ENCODE measurements around the gene DDX4. TPM values are rescaled to one million over a fixed set of nuclear protein-coding genes. Genes with fewer than 3 reads are reported as not detected.
"Not testable (repeated sequence)": the region's sequence is repeated elsewhere in the genome, so short reads cannot be mapped to it uniquely, and the experiment has no call there.

The DDX4 gene
- total and polyA plus RNA-seq, 9 donors, result 0.04 to 0.35 (median 0.21) TPM; not detected in 4

DNA sequence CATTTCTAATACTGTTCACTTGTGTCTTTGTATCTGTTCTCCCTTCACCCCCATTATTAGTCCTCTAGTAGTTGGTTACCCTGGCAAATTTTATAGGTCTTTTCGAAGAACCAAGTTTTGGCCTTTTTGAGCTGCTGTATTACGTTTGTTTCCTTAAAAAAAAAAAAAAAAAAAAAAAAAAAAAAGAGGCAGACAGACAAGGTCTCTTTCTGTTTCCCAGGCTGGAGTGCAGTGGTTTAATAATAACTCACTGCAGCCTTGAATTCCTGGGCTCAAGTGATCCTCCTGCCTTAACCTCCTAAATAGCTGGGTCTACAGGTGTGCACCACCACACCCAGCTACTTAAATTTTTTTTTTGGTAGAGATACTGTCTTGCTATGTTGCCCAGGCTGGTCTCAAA, 20.9 kb downstream of the DDX4 start:
- Histone ChIP-seq H3K27me3 (ENCODE audit: control insufficient read depth, insufficient read depth, low read length) (no peaks in the 10 kb centered on the region), H3K27ac (ENCODE audit: low read length) (no peak overlapping the region), H3K9me3 (replicated peaks; ENCODE audit: control insufficient read depth, low read depth, low read length) (no peaks in the 10 kb centered on the region), H3K4me3 (ENCODE audit: low read length) (no peak overlapping the region), H3K36me3 (ENCODE audit: control insufficient read depth, insufficient read depth, low read length) (no peaks in the 10 kb centered on the region), H3K4me1 (ENCODE audit: control insufficient read depth, insufficient read depth, low read length) (no peaks in the 10 kb centered on the region)
- 40% methylated on average over 1 of the region's 2 CpGs for WGBS (ENCODE audit: insufficient coverage)
- DNase-seq, result no peak

DNA sequence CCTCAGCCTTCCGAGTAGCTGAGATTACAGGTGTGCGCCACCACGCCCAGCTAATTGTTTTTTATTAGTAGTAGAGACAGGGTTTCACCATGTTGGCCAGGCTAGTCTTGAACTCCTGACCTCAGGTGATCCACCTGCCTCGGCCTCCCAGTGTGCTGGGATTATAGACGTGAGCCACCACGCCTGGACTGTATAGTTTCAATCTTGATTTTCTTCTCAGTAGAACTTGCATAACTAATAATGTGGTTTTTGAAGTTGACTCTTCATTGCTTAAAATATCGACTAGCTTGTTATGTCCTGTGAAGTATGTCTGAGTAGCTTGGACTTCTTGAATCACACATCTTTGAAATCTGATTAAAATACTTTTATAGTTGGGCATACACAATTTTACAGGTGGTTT, 23.9 kb downstream of the DDX4 start:
- H3K27me3 ChIP-seq (ENCODE audit: control insufficient read depth, insufficient read depth, low read length); H3K27ac ChIP-seq (ENCODE audit: low read length); H3K4me1 ChIP-seq (ENCODE audit: control insufficient read depth, insufficient read depth, low read length); H3K9me3 ChIP-seq (replicated peaks; ENCODE audit: control insufficient read depth, low read depth, low read length); H3K36me3 ChIP-seq (ENCODE audit: control insufficient read depth, insufficient read depth, low read length); H3K4me3 ChIP-seq (ENCODE audit: low read length); DNase-seq: not testable (repeated sequence)
- 100% methylated on average over 2 of the region's 7 CpGs for WGBS (ENCODE audit: insufficient coverage)

GRCh38 chr5:55763746-55764420, 26.0 kb downstream of the DDX4 start:
- no peaks in the 10 kb centered on the region for H3K36me3 ChIP-seq (ENCODE audit: control insufficient read depth, insufficient read depth, low read length)
- WGBS (ENCODE audit: insufficient coverage), result no CpG with 5 or more reads among the region's 2 CpGs
- no peak for DNase-seq
- H3K4me3 ChIP-seq (ENCODE audit: low read length), result no peak overlapping the region
- no peak overlapping the region for H3K27ac ChIP-seq (ENCODE audit: low read length)
- H3K27me3 ChIP-seq (ENCODE audit: control insufficient read depth, insufficient read depth, low read length), result no peaks in the 10 kb centered on the region
- H3K9me3 ChIP-seq (replicated peaks; ENCODE audit: control insufficient read depth, low read depth, low read length), result no peaks in the 10 kb centered on the region
- H3K4me1 ChIP-seq (ENCODE audit: control insufficient read depth, insufficient read depth, low read length), result no peaks in the 10 kb centered on the region

DNA sequence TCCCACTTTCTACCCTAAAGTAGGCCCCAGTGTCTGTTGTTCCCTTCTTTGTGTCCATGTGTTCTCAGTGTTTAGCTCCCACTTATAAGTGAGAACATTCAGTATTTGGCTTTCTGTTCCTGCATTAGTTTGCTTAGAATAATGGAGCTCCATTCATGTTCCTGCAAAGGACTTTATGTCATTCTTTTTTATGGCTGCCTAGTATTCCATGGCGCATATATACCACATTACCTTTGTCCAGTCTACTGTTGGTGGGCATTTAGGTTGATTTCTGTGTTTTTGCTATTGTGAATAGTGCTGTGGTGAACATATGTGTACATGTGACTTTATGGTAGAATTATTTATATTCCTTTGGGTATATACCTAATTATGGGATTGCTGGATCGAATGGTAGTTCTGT, 30.4 kb downstream of the DDX4 start:
- Histone ChIP-seq H3K4me1 (ENCODE audit: control insufficient read depth, insufficient read depth, low read length) (no peaks in the 10 kb centered on the region), H3K9me3 (replicated peaks; ENCODE audit: control insufficient read depth, low read depth, low read length) (no peaks in the 10 kb centered on the region), H3K27me3 (ENCODE audit: control insufficient read depth, insufficient read depth, low read length) (no peaks in the 10 kb centered on the region), H3K4me3 (ENCODE audit: low read length) (no peak overlapping the region), H3K36me3 (ENCODE audit: control insufficient read depth, insufficient read depth, low read length) (no peaks in the 10 kb centered on the region), H3K27ac (ENCODE audit: low read length) (no peak overlapping the region)
- DNase-seq, result no peak
- WGBS (ENCODE audit: insufficient coverage), result no CpG with 5 or more reads among the region's 2 CpGs

GRCh38 chr5:55771175-55771655, 33.4 kb downstream of the DDX4 start:
- no peaks in the 10 kb centered on the region for H3K9me3 ChIP-seq (replicated peaks; ENCODE audit: control insufficient read depth, low read depth, low read length)
- WGBS (ENCODE audit: insufficient coverage), result no CpG with 5 or more reads among the region's 2 CpGs
- no peaks in the 10 kb centered on the region for H3K36me3 ChIP-seq (ENCODE audit: control insufficient read depth, insufficient read depth, low read length)

GRCh38 chr5:55773057-55773456, 35.2 kb downstream of the DDX4 start:
- Histone ChIP-seq H3K27me3 (ENCODE audit: control insufficient read depth, insufficient read depth, low read length) (no peaks in the 10 kb centered on the region), H3K9me3 (replicated peaks; ENCODE audit: control insufficient read depth, low read depth, low read length) (no peaks in the 10 kb centered on the region), H3K4me1 (ENCODE audit: control insufficient read depth, insufficient read depth, low read length) (no peaks in the 10 kb centered on the region), H3K36me3 (ENCODE audit: control insufficient read depth, insufficient read depth, low read length) (no peaks in the 10 kb centered on the region), H3K27ac (ENCODE audit: low read length) (no peak overlapping the region), H3K4me3 (ENCODE audit: low read length) (no peak overlapping the region)
- no CpG with 5 or more reads among the region's 1 CpG for WGBS (ENCODE audit: insufficient coverage)
- no peak for DNase-seq

More at GRCh38 chr5:55771175-55771655, 33.4 kb downstream of the DDX4 start:
- Histone ChIP-seq H3K27me3 (ENCODE audit: control insufficient read depth, insufficient read depth, low read length) (no peaks in the 10 kb centered on the region), H3K4me3 (ENCODE audit: low read length) (no peak overlapping the region), H3K27ac (ENCODE audit: low read length) (no peak overlapping the region), H3K4me1 (ENCODE audit: control insufficient read depth, insufficient read depth, low read length) (no peaks in the 10 kb centered on the region)
- no peak for DNase-seq

- no peak overlapping the region for H3K27ac ChIP-seq (ENCODE audit: low read length)
- H3K4me3 ChIP-seq (ENCODE audit: low read length), result no peak overlapping the region
- WGBS (ENCODE audit: insufficient coverage), result no CpG with 5 or more reads among the region's 6 CpGs
- DNase-seq, result no peak
- no peaks in the 10 kb centered on the region for H3K27me3 ChIP-seq (ENCODE audit: control insufficient read depth, insufficient read depth, low read length)
- H3K36me3 ChIP-seq (ENCODE audit: control insufficient read depth, insufficient read depth, low read length), result no peaks in the 10 kb centered on the region
- H3K9me3 ChIP-seq (replicated peaks; ENCODE audit: control insufficient read depth, low read depth, low read length), result no peaks in the 10 kb centered on the region
- H3K4me1 ChIP-seq (ENCODE audit: control insufficient read depth, insufficient read depth, low read length), result no peaks in the 10 kb centered on the region
Observed at GRCh38 chr5:55777332-55777731, 39.5 kb downstream of the DDX4 start.

- no peak overlapping the region for H3K27ac ChIP-seq (ENCODE audit: low read length)
- no peak overlapping the region for H3K4me3 ChIP-seq (ENCODE audit: low read length)
- no CpG with 5 or more reads among the region's 6 CpGs for WGBS (ENCODE audit: insufficient coverage)
- no peak for DNase-seq
- H3K36me3 ChIP-seq (ENCODE audit: control insufficient read depth, insufficient read depth, low read length), result no peaks in the 10 kb centered on the region
- no peaks in the 10 kb centered on the region for H3K9me3 ChIP-seq (replicated peaks; ENCODE audit: control insufficient read depth, low read depth, low read length)
- H3K27me3 ChIP-seq (ENCODE audit: control insufficient read depth, insufficient read depth, low read length), result no peaks in the 10 kb centered on the region
- H3K4me1 ChIP-seq (ENCODE audit: control insufficient read depth, insufficient read depth, low read length), result no peaks in the 10 kb centered on the region
Observed at GRCh38 chr5:55800924-55801323, 63.1 kb downstream of the DDX4 start.

DNA sequence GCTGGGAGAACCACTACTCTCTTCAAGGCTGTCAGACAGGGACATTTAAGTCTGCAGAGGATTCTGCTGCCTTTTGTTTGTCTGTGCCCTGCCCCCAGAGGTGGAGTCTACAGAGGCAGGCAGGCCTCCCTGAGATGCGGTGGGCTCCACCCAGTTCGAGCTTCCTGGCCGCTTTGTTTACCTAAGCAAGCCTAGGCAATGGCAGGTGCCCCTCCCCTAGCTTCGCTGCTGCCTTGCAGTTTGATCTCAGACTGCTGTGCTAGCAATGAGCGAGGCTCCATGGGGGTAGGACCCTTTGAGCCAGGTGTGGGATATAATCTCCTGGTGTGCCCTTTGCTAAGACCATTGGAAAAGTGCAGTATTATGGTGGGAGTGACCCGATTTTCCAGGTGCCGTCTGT, 71.0 kb downstream of the DDX4 start:
- not testable (repeated sequence) for H3K4me1 ChIP-seq (ENCODE audit: control insufficient read depth, insufficient read depth, low read length); H3K9me3 ChIP-seq (replicated peaks; ENCODE audit: control insufficient read depth, low read depth, low read length); H3K4me3 ChIP-seq (ENCODE audit: low read length); H3K27ac ChIP-seq (ENCODE audit: low read length); DNase-seq; H3K36me3 ChIP-seq (ENCODE audit: control insufficient read depth, insufficient read depth, low read length); H3K27me3 ChIP-seq (ENCODE audit: control insufficient read depth, insufficient read depth, low read length)
- 86% methylated on average over 3 of the region's 7 CpGs for WGBS (ENCODE audit: insufficient coverage)

DNA sequence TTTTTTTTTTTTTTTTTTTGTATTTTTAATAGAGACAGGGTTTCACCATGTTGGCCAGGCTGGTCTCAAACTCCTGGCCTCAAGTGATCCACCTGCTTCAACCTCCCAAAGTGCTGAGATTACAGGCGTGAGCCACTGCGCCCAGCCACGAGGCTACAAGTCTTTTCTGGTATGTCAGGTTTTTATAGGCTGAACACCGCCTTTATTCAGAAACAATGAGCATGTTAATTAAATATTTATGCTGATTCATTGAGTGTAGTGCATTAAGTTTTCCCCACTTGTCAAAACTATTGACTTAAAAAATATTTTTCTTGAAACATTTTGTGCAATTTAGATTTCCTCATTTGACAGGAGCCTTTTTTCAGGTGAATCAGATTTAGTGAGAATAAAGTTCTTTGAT, 78.1 kb downstream of the DDX4 start:
- DNase-seq; H3K9me3 ChIP-seq (replicated peaks; ENCODE audit: control insufficient read depth, low read depth, low read length); H3K4me1 ChIP-seq (ENCODE audit: control insufficient read depth, insufficient read depth, low read length); H3K4me3 ChIP-seq (ENCODE audit: low read length); H3K27ac ChIP-seq (ENCODE audit: low read length); H3K27me3 ChIP-seq (ENCODE audit: control insufficient read depth, insufficient read depth, low read length); H3K36me3 ChIP-seq (ENCODE audit: control insufficient read depth, insufficient read depth, low read length): not testable (repeated sequence)
- no CpG with 5 or more reads among the region's 4 CpGs for WGBS (ENCODE audit: insufficient coverage)

DNA sequence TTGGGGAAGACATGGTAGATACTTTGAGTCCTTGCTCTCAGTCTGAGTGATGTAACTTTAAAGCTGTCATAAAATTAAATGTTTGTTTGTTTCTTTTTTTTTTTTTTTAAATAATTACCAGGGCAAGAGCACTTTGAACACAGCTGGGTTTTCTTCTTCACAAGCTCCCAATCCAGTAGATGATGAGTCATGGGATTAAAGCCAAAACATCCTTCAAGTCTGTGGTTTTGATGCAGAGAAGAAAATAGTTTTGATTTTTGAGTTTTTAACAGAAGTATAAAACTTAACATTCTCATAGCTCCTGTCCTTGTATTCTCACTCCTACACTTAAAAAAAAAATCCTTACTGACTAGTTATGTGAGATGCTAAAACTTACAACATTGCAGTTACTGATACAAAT, 78.5 kb downstream of the DDX4 start:
- DNase-seq, result peak; percentile 5
- Histone ChIP-seq H3K27ac (ENCODE audit: low read length) (no peak overlapping the region), H3K27me3 (ENCODE audit: control insufficient read depth, insufficient read depth, low read length) (peaks cover 5% of the 10 kb centered on the region), H3K9me3 (replicated peaks; ENCODE audit: control insufficient read depth, low read depth, low read length) (no peaks in the 10 kb centered on the region), H3K36me3 (ENCODE audit: control insufficient read depth, insufficient read depth, low read length) (no peaks in the 10 kb centered on the region), H3K4me3 (ENCODE audit: low read length) (no peak overlapping the region), H3K4me1 (ENCODE audit: control insufficient read depth, insufficient read depth, low read length) (no peaks in the 10 kb centered on the region)

All from muscle of leg (tissue), 11 donors.